K562 (cell line): ENCODE measurements around the gene MPIG6B. TPM values are rescaled to one million over a fixed set of nuclear protein-coding genes. Genes with fewer than 3 reads are reported as not detected.

Experiments used
- CBFA2T3 ChIP-seq: fragments of 450-650 bp; IDR thresholded peaks from 2 replicates; pipeline ENCODE4 v1.6.1; 2017
- EP300 ChIP-seq: IDR thresholded peaks from 2 replicates; pipeline ENCODE4 v1.6.1; 2012; ENCODE audit warnings: low read length, improper control_type of control experiment
- FOXA3 ChIP-seq, 2 experiments: fragments of 450-650 bp in 1 of 2; sonication (generic) in 1 of 2; formaldehyde crosslinking; IDR thresholded peaks in 1 of 2; conservative IDR thresholded peaks in 1 of 2; 2 replicates each; pipeline versions ENCODE4 v1.4.0 to v1.8.0; 2020 to 2022; ENCODE audit warnings: mild to moderate bottlenecking in 2 of 2, missing genetic modification reagents in 1 of 2
- HMG20A ChIP-seq: fragments of 450-650 bp; formaldehyde crosslinking; conservative IDR thresholded peaks from 2 replicates; pipeline ENCODE4 v1.4.0; 2020; ENCODE audit warnings: mild to moderate bottlenecking, mixed read lengths
- KLF1 ChIP-seq: fragments of 450-650 bp; IDR thresholded peaks from 2 replicates; pipeline ENCODE4 v1.6.1; 2016; ENCODE audit warnings: missing genetic modification characterization, missing compliant biosample characterization
- NR4A1 ChIP-seq, 2 experiments: fragments of 250-450 bp in 1 of 2; fragments of 450-650 bp in 1 of 2; sonication (Bioruptor Pico) in 1 of 2; IDR thresholded peaks; 2 replicates each; pipeline versions ENCODE4 v1.4.0 to v1.6.1; 2016 to 2020; ENCODE audit warnings: mild to moderate bottlenecking in 2 of 2, missing compliant biosample characterization in 1 of 2, missing genetic modification characterization in 1 of 2, moderate library complexity in 1 of 2
- PHB ChIP-seq: fragments of 250-450 bp; sonication (Bioruptor Pico); IDR thresholded peaks from 2 replicates; pipeline ENCODE4 v1.5.0; 2021
- SPI1 ChIP-seq: IDR thresholded peaks from 2 replicates; pipeline ENCODE4 v1.6.1; 2011; ENCODE audit warnings: low read depth, low read length, control low read depth, borderline replicate concordance
- TCF3 ChIP-seq: sonication (generic); formaldehyde crosslinking; IDR thresholded peaks from 2 replicates; pipeline ENCODE4 v1.4.0; 2020; ENCODE audit warnings: mild to moderate bottlenecking, missing genetic modification reagents
- ZBTB17 ChIP-seq: fragments of 450-650 bp; formaldehyde crosslinking; IDR thresholded peaks from 2 replicates; pipeline ENCODE4 v1.4.0; 2020; ENCODE audit warnings: mild to moderate bottlenecking
- ZNF395 ChIP-seq: fragments of 200-800 bp; sonication (Bioruptor generic); IDR thresholded peaks from 2 replicates; pipeline ENCODE4 v1.6.1; 2017; ENCODE audit warnings: missing genetic modification characterization, missing compliant biosample characterization
- ZNF696 ChIP-seq: fragments of 250-450 bp; sonication (Bioruptor Pico); conservative IDR thresholded peaks from 2 replicates; pipeline ENCODE4 v1.4.0; 2020; ENCODE audit warnings: mild to moderate bottlenecking, moderate library complexity
- polyA plus RNA-seq, 8 experiments: library from polyadenylated mRNA; depleted of rRNA in 4 of 8; stranded (reverse) in 5 of 8; unstranded in 3 of 8; fragments of >200 nt; fragmentation: Nextera tagmentation in 2 of 8; fragmentation: Illumina TruSeq in 1 of 8; extraction: Ambion mirVana in 2 of 8; extraction: Trizol in 1 of 8; gene quantifications; 2 replicates each; pipeline versions ENCODE4 v1.2.1 to v1.2.3, GENCODE V29; 2011 to 2014; ENCODE audit warnings: inconsistent platforms in 1 of 8, missing spikeins in 1 of 8
- total RNA-seq, 7 experiments: library from RNA; depleted of rRNA in 6 of 7; stranded (reverse); fragments of >200 nt in 6 of 7; fragmentation: Illumina TruSeq in 2 of 7; extraction: Trizol in 2 of 7; gene quantifications; 2 replicates each; pipeline versions ENCODE4 v1.2.1 to v1.2.3, GENCODE V29; 2011 to 2021; ENCODE audit warnings: low replicate concordance in 1 of 7
- TF ChIP-seq, protein P1 (sequence below): fragments of 250-450 bp; sonication (Bioruptor Pico); IDR thresholded peaks from 2 replicates; pipeline ENCODE4 v1.9.0; 2021; ENCODE audit warnings: mild to moderate bottlenecking
- TF ChIP-seq, protein P2 (sequence below): fragments of 200-800 bp; sonication (Bioruptor generic); IDR thresholded peaks from 2 replicates; pipeline ENCODE4 v1.6.1; 2017; ENCODE audit warnings: missing genetic modification characterization, missing compliant biosample characterization
- TF ChIP-seq, protein P3 (sequence below): fragments of 450-650 bp; IDR thresholded peaks from 2 replicates; pipeline ENCODE4 v1.6.1; 2017; ENCODE audit warnings: antibody characterized with exemption, mild to moderate bottlenecking
- TF ChIP-seq, protein P4 (sequence below): fragments of 450-650 bp; IDR thresholded peaks from 2 replicates; pipeline ENCODE4 v1.6.1; 2016
- TF ChIP-seq, protein P5 (sequence below): fragments of 250-450 bp; sonication (Bioruptor Pico); IDR thresholded peaks from 2 replicates; pipeline ENCODE4 v1.9.0; 2021; ENCODE audit warnings: mild to moderate bottlenecking, inconsistent platforms

MPIG6B gene
- total and polyA plus RNA-seq, 9 of the 15 experiments (the other 6 are each of a cell fraction or from before 2014, with no cell fraction given), result 0.11 to 1.2 (median 0.28) TPM; not detected in 1

GRCh38 chr6:31711233-31711632 is 11.9 kb upstream of the MPIG6B start (continued):
- TF ChIP-seq EP300 (peak; percentile 7; the same call in 1 of the 2 replicates), ZNF696 (CRISPR knock-in tag) (no peak), ZBTB17 (CRISPR knock-in tag) (0 out of 2 replicates have a peak, but pooled peaks have one; percentile 40), KLF1 (0 out of 2 replicates have a peak, but pooled peaks have one; percentile 21), SPI1 (peak; percentile 56; the same call in 1 of the 2 replicates), HMG20A (CRISPR knock-in tag) (no peak), ZNF395 (0 out of 2 replicates have a peak, but pooled peaks have one; percentile 5), FOXA3 (CRISPR knock-in tag; conservative IDR thresholded peaks at IDR 0.05 in 1 of 2, IDR thresholded peaks at IDR 0.05 in 1 of 2) (no peak), TCF3 (CRISPR knock-in tag) (peak; percentile 52; the same call in 1 of the 2 replicates), CBFA2T3 (peak; percentile 68), NR4A1 (CRISPR knock-in tag; IDR thresholded peaks at IDR 0.05) (no peak), NR4A1 (tag; IDR thresholded peaks at IDR 0.05) (peak; percentile 50; the same call in 1 of the 2 replicates), PHB (CRISPR knock-in tag) (no peak)
- TF ChIP-seq, protein P1, sequence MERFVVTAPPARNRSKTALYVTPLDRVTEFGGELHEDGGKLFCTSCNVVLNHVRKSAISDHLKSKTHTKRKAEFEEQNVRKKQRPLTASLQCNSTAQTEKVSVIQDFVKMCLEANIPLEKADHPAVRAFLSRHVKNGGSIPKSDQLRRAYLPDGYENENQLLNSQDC (CRISPR knock-in tag), result no peak
- TF ChIP-seq, protein P2, sequence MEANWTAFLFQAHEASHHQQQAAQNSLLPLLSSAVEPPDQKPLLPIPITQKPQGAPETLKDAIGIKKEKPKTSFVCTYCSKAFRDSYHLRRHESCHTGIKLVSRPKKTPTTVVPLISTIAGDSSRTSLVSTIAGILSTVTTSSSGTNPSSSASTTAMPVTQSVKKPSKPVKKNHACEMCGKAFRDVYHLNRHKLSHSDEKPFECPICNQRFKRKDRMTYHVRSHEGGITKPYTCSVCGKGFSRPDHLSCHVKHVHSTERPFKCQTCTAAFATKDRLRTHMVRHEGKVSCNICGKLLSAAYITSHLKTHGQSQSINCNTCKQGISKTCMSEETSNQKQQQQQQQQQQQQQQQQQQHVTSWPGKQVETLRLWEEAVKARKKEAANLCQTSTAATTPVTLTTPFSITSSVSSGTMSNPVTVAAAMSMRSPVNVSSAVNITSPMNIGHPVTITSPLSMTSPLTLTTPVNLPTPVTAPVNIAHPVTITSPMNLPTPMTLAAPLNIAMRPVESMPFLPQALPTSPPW (CRISPR knock-in tag), result 0 out of 2 replicates have a peak, but pooled peaks have one; percentile 16
- TF ChIP-seq, protein P3, sequence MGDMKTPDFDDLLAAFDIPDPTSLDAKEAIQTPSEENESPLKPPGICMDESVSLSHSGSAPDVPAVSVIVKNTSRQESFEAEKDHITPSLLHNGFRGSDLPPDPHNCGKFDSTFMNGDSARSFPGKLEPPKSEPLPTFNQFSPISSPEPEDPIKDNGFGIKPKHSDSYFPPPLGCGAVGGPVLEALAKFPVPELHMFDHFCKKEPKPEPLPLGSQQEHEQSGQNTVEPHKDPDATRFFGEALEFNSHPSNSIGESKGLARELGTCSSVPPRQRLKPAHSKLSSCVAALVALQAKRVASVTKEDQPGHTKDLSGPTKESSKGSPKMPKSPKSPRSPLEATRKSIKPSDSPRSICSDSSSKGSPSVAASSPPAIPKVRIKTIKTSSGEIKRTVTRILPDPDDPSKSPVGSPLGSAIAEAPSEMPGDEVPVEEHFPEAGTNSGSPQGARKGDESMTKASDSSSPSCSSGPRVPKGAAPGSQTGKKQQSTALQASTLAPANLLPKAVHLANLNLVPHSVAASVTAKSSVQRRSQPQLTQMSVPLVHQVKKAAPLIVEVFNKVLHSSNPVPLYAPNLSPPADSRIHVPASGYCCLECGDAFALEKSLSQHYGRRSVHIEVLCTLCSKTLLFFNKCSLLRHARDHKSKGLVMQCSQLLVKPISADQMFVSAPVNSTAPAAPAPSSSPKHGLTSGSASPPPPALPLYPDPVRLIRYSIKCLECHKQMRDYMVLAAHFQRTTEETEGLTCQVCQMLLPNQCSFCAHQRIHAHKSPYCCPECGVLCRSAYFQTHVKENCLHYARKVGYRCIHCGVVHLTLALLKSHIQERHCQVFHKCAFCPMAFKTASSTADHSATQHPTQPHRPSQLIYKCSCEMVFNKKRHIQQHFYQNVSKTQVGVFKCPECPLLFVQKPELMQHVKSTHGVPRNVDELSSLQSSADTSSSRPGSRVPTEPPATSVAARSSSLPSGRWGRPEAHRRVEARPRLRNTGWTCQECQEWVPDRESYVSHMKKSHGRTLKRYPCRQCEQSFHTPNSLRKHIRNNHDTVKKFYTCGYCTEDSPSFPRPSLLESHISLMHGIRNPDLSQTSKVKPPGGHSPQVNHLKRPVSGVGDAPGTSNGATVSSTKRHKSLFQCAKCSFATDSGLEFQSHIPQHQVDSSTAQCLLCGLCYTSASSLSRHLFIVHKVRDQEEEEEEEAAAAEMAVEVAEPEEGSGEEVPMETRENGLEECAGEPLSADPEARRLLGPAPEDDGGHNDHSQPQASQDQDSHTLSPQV, result 0 out of 2 replicates have a peak, but pooled peaks have one; percentile 39
- TF ChIP-seq, protein P4, sequence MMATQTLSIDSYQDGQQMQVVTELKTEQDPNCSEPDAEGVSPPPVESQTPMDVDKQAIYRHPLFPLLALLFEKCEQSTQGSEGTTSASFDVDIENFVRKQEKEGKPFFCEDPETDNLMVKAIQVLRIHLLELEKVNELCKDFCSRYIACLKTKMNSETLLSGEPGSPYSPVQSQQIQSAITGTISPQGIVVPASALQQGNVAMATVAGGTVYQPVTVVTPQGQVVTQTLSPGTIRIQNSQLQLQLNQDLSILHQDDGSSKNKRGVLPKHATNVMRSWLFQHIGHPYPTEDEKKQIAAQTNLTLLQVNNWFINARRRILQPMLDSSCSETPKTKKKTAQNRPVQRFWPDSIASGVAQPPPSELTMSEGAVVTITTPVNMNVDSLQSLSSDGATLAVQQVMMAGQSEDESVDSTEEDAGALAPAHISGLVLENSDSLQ, result no peak
- TF ChIP-seq, protein P5, sequence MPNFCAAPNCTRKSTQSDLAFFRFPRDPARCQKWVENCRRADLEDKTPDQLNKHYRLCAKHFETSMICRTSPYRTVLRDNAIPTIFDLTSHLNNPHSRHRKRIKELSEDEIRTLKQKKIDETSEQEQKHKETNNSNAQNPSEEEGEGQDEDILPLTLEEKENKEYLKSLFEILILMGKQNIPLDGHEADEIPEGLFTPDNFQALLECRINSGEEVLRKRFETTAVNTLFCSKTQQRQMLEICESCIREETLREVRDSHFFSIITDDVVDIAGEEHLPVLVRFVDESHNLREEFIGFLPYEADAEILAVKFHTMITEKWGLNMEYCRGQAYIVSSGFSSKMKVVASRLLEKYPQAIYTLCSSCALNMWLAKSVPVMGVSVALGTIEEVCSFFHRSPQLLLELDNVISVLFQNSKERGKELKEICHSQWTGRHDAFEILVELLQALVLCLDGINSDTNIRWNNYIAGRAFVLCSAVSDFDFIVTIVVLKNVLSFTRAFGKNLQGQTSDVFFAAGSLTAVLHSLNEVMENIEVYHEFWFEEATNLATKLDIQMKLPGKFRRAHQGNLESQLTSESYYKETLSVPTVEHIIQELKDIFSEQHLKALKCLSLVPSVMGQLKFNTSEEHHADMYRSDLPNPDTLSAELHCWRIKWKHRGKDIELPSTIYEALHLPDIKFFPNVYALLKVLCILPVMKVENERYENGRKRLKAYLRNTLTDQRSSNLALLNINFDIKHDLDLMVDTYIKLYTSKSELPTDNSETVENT (CRISPR knock-in tag), result no peak
